Subcutaneous abdominal adipose tissue (tissue), 5 donors: Measurements from ENCODE around the gene PTPRR.

ENCODE experiments used
- H3K27ac ChIP-seq: one replicate; pipeline ENCODE4 v1.7.0; 2013; ENCODE audit warnings: low read depth, mild to moderate bottlenecking, inconsistent platforms, low read length, moderate library complexity
- H3K27me3 ChIP-seq, 5 donors: one replicate each; pipeline ENCODE4 v1.7.0; 2013; ENCODE audit warnings: low read length in 5 of 5, inconsistent platforms in 1 of 5; ENCODE audit not compliant: control insufficient read depth in 5 of 5, insufficient read depth in 4 of 5
- H3K36me3 ChIP-seq, 5 donors: one replicate each; pipeline ENCODE4 v1.7.0; 2013; ENCODE audit warnings: low read length in 5 of 5; ENCODE audit not compliant: control insufficient read depth in 5 of 5, insufficient read depth in 5 of 5
- H3K4me1 ChIP-seq, 5 donors: one replicate each; pipeline ENCODE4 v1.7.0; 2013; ENCODE audit warnings: low read length in 5 of 5, mild to moderate bottlenecking in 3 of 5, moderate library complexity in 1 of 5; ENCODE audit not compliant: control insufficient read depth in 5 of 5, insufficient read depth in 5 of 5
- H3K4me3 ChIP-seq, 5 donors: one replicate each; pipeline ENCODE4 v1.7.0; 2013; ENCODE audit warnings: low read length in 5 of 5, low read depth in 1 of 5
- H3K9ac ChIP-seq, 5 donors: one replicate each; pipeline ENCODE4 v1.7.0; 2013; ENCODE audit warnings: low read length in 5 of 5, mild to moderate bottlenecking in 4 of 5, moderate library complexity in 3 of 5
- H3K9me3 ChIP-seq, 5 donors: one replicate each; pipeline ENCODE4 v1.7.0; 2013; ENCODE audit warnings: low read length in 5 of 5; ENCODE audit not compliant: control insufficient read depth in 5 of 5
- donor health status: healthy.
- donor health status: healthy.
- donor health status: healthy.
- donor health status: healthy.
- donor health status: healthy.

The PTPRR gene

GRCh38 chr12:70785896-70786295 lies 134.6 kb downstream of the PTPRR start:
- no peaks in the 10 kb centered on the region for H3K9me3 ChIP-seq
- H3K27ac ChIP-seq: no peak overlapping the region
- no peaks in the 10 kb centered on the region for H3K27me3 ChIP-seq
- no peak overlapping the region for H3K4me3 ChIP-seq
- H3K36me3 ChIP-seq: no peaks in the 10 kb centered on the region
- no peaks in the 10 kb centered on the region for H3K4me1 ChIP-seq
- no peak overlapping the region for H3K9ac ChIP-seq

- no peak overlapping the region for H3K4me3 ChIP-seq
- no peaks in the 10 kb centered on the region for H3K27me3 ChIP-seq
- no peak overlapping the region for H3K27ac ChIP-seq
- no peak overlapping the region for H3K9ac ChIP-seq
- H3K9me3 ChIP-seq: no peaks in the 10 kb centered on the region
- no peaks in the 10 kb centered on the region for H3K36me3 ChIP-seq
- no peaks in the 10 kb centered on the region for H3K4me1 ChIP-seq
These were observed 136.4 kb downstream of the PTPRR start for GRCh38 chr12:70784042-70784668.

GRCh38 chr12:70783455-70783854 lies 137.1 kb downstream of the PTPRR start:
- H3K4me1 ChIP-seq: no peaks in the 10 kb centered on the region
- H3K27me3 ChIP-seq: no peaks in the 10 kb centered on the region

GRCh38 chr12:70779250-70779649 lies 141.3 kb downstream of the PTPRR start:
- H3K27me3 ChIP-seq: no peaks in the 10 kb centered on the region
- no peak overlapping the region for H3K4me3 ChIP-seq
- H3K36me3 ChIP-seq: no peaks in the 10 kb centered on the region
- H3K9me3 ChIP-seq: no peaks in the 10 kb centered on the region
- no peak overlapping the region for H3K27ac ChIP-seq
- no peak overlapping the region for H3K9ac ChIP-seq
- peaks cover 0 to under 1% (median 0%) of the 10 kb centered on the region in 5 donors for H3K4me1 ChIP-seq

More at GRCh38 chr12:70783455-70783854, 137.1 kb downstream of the PTPRR start:
- H3K27ac ChIP-seq: no peak overlapping the region
- H3K4me3 ChIP-seq: no peak overlapping the region
- H3K9ac ChIP-seq: no peak overlapping the region
- no peaks in the 10 kb centered on the region for H3K36me3 ChIP-seq
- no peaks in the 10 kb centered on the region for H3K9me3 ChIP-seq

- no peaks in the 10 kb centered on the region for H3K27me3 ChIP-seq
- H3K4me1 ChIP-seq: peaks cover 0 to 6% (median 0%) of the 10 kb centered on the region in 5 donors
- H3K4me3 ChIP-seq: no peak overlapping the region
- H3K27ac ChIP-seq: no peak overlapping the region
- no peaks in the 10 kb centered on the region for H3K36me3 ChIP-seq
- no peaks in the 10 kb centered on the region for H3K9me3 ChIP-seq
- no peak overlapping the region for H3K9ac ChIP-seq
These were observed 146.5 kb downstream of the PTPRR start for GRCh38 chr12:70774055-70774454.

GRCh38 chr12:70772836-70773235 lies 147.7 kb downstream of the PTPRR start:
- H3K36me3 ChIP-seq: no peaks in the 10 kb centered on the region
- no peak overlapping the region for H3K4me3 ChIP-seq
- no peaks in the 10 kb centered on the region for H3K9me3 ChIP-seq
- H3K9ac ChIP-seq: no peak overlapping the region
- H3K27ac ChIP-seq: no peak overlapping the region
- H3K4me1 ChIP-seq: peaks cover 0 to 6% (median 0%) of the 10 kb centered on the region in 5 donors
- no peaks in the 10 kb centered on the region for H3K27me3 ChIP-seq

- Histone ChIP-seq H3K36me3 (no peaks in the 10 kb centered on the region), H3K9ac (no peak overlapping the region), H3K27me3 (no peaks in the 10 kb centered on the region), H3K9me3 (no peaks in the 10 kb centered on the region), H3K27ac (no peak overlapping the region), H3K4me1 (peaks cover 0 to 6% (median 0%) of the 10 kb centered on the region in 5 donors), H3K4me3 (no peak overlapping the region)
These were observed 149.0 kb downstream of the PTPRR start for GRCh38 chr12:70771581-70771980.

GRCh38 chr12:70763666-70764065 lies 156.9 kb downstream of the PTPRR start:
- Histone ChIP-seq H3K9ac (no peak overlapping the region), H3K4me1 (no peaks in the 10 kb centered on the region), H3K27me3 (no peaks in the 10 kb centered on the region), H3K4me3 (no peak overlapping the region), H3K27ac (no peak overlapping the region), H3K9me3 (no peaks in the 10 kb centered on the region), H3K36me3 (no peaks in the 10 kb centered on the region)

GRCh38 chr12:70762000-70762399 lies 158.5 kb downstream of the PTPRR start:
- no peaks in the 10 kb centered on the region for H3K36me3 ChIP-seq
- H3K9me3 ChIP-seq: no peaks in the 10 kb centered on the region
- no peaks in the 10 kb centered on the region for H3K4me1 ChIP-seq
- H3K27ac ChIP-seq: no peak overlapping the region
- H3K27me3 ChIP-seq: no peaks in the 10 kb centered on the region
- H3K9ac ChIP-seq: no peak overlapping the region
- H3K4me3 ChIP-seq: no peak overlapping the region

- H3K9me3 ChIP-seq: no peaks in the 10 kb centered on the region
- no peak overlapping the region for H3K9ac ChIP-seq
- no peaks in the 10 kb centered on the region for H3K36me3 ChIP-seq
- no peaks in the 10 kb centered on the region for H3K27me3 ChIP-seq
- no peak overlapping the region for H3K4me3 ChIP-seq
- H3K4me1 ChIP-seq: no peaks in the 10 kb centered on the region
- no peak overlapping the region for H3K27ac ChIP-seq
These were observed 161.2 kb downstream of the PTPRR start for GRCh38 chr12:70759161-70759918.
